Measurements from ENCODE around the gene SGIP1. TPM values are rescaled to one million over a fixed set of nuclear protein-coding genes. Genes with fewer than 3 reads are reported as not detected.

Gene SGIP1
- total RNA-seq, 2 donors from 2014 or later = 3.8 to 9.4 TPM

GRCh38 chr1:66490816-66491215 is 43.1 kb upstream of the SGIP1 start:
- Histone ChIP-seq H3K9me3 (ENCODE audit: control insufficient read depth, low read length) (no peaks in the 10 kb centered on the region), H3K27ac (ENCODE audit: low read depth, low read length) (no peak overlapping the region), H3K27me3 (ENCODE audit: control insufficient read depth, insufficient read depth, low read length, poor library complexity, severe bottlenecking) (no peaks in the 10 kb centered on the region), H3K4me1 (ENCODE audit: control insufficient read depth, insufficient read depth, low read length) (no peaks in the 10 kb centered on the region), H3K4me3 (ENCODE audit: low read length) (no peak overlapping the region), H3K36me3 (ENCODE audit: control insufficient read depth, insufficient read depth, low read length) (no peaks in the 10 kb centered on the region), H3K9ac (ENCODE audit: extremely low read depth, low read length, poor library complexity, severe bottlenecking) (no peak overlapping the region)
- no peaks in the 10 kb centered on the region for H3K4me1 Mint-ChIP-seq
- no peaks in the 10 kb centered on the region for H3K9me3 Mint-ChIP-seq
- H3K27me3 Mint-ChIP-seq (ENCODE audit: insufficient read depth) = no peaks in the 10 kb centered on the region
- no peak overlapping the region for H3K27ac Mint-ChIP-seq
- WGBS, 2 experiments (ENCODE audit: insufficient coverage in 1 of 2, insufficient read length in 1 of 2) = 90 to 100% methylated on average over 1 to 2 of the region's 2 CpGs
- DNase-seq = no peak
- H3K4me3 Mint-ChIP-seq = no peak overlapping the region
- TF ChIP-seq CTCF (conservative IDR thresholded peaks at IDR 0.05) = no peak
- H3K36me3 Mint-ChIP-seq (ENCODE audit: low read depth) = no peaks in the 10 kb centered on the region

GRCh38 chr1:66492424-66492823 is 41.5 kb upstream of the SGIP1 start:
- Histone ChIP-seq H3K9me3 (ENCODE audit: control insufficient read depth, low read length) (no peaks in the 10 kb centered on the region), H3K4me3 (ENCODE audit: low read length) (no peak overlapping the region), H3K9ac (ENCODE audit: extremely low read depth, low read length, poor library complexity, severe bottlenecking) (no peak overlapping the region), H3K27ac (ENCODE audit: low read depth, low read length) (no peak overlapping the region), H3K36me3 (ENCODE audit: control insufficient read depth, insufficient read depth, low read length) (no peaks in the 10 kb centered on the region), H3K4me1 (ENCODE audit: control insufficient read depth, insufficient read depth, low read length) (no peaks in the 10 kb centered on the region), H3K27me3 (ENCODE audit: control insufficient read depth, insufficient read depth, low read length, poor library complexity, severe bottlenecking) (no peaks in the 10 kb centered on the region)
- DNase-seq = no peak
- TF ChIP-seq CTCF (conservative IDR thresholded peaks at IDR 0.05) = no peak
- no peak overlapping the region for H3K27ac Mint-ChIP-seq
- no peaks in the 10 kb centered on the region for H3K9me3 Mint-ChIP-seq
- no peaks in the 10 kb centered on the region for H3K36me3 Mint-ChIP-seq (ENCODE audit: low read depth)
- H3K4me1 Mint-ChIP-seq = no peaks in the 10 kb centered on the region
- WGBS, 2 experiments (ENCODE audit: insufficient coverage in 1 of 2, insufficient read length in 1 of 2) = 86% methylated on average over 1 of the region's 1 CpG
- H3K27me3 Mint-ChIP-seq (ENCODE audit: insufficient read depth) = no peaks in the 10 kb centered on the region
- no peak overlapping the region for H3K4me3 Mint-ChIP-seq

GRCh38 chr1:66493731-66494130 is 40.2 kb upstream of the SGIP1 start:
- no peak overlapping the region for H3K4me3 ChIP-seq (ENCODE audit: low read length)
- Mint-ChIP-seq H3K9me3 (no peaks in the 10 kb centered on the region), H3K36me3 (ENCODE audit: low read depth) (no peaks in the 10 kb centered on the region), H3K4me1 (no peaks in the 10 kb centered on the region), H3K4me3 (no peak overlapping the region), H3K27me3 (ENCODE audit: insufficient read depth) (no peaks in the 10 kb centered on the region), H3K27ac (no peak overlapping the region)
- H3K27ac ChIP-seq (ENCODE audit: low read depth, low read length) = no peak overlapping the region
- no peak for DNase-seq
- no peak overlapping the region for H3K9ac ChIP-seq (ENCODE audit: extremely low read depth, low read length, poor library complexity, severe bottlenecking)
- no peaks in the 10 kb centered on the region for H3K4me1 ChIP-seq (ENCODE audit: control insufficient read depth, insufficient read depth, low read length)
- H3K27me3 ChIP-seq (ENCODE audit: control insufficient read depth, insufficient read depth, low read length, poor library complexity, severe bottlenecking) = no peaks in the 10 kb centered on the region
- TF ChIP-seq CTCF (conservative IDR thresholded peaks at IDR 0.05) = no peak
- no peaks in the 10 kb centered on the region for H3K9me3 ChIP-seq (ENCODE audit: control insufficient read depth, low read length)
- no peaks in the 10 kb centered on the region for H3K36me3 ChIP-seq (ENCODE audit: control insufficient read depth, insufficient read depth, low read length)
- WGBS, 2 experiments (ENCODE audit: insufficient coverage in 1 of 2, insufficient read length in 1 of 2) = 91 to 92% methylated on average over 2 of the region's 2 CpGs

Measured in endodermal cell (in vitro differentiated cells).